Limb (tissue), 2 donors: ENCODE results near the gene NPFFR1.
"Not testable (repeated sequence)": the region's sequence is repeated elsewhere in the genome, so short reads cannot be mapped to it uniquely, and the experiment has no call there.

Source experiments
- DNase-seq, 2 donors: peaks; one replicate each; pipeline ENCODE4 v3.0.0-alpha.2; 2016; ENCODE audit errors: extremely low spot score in 2 of 2

NPFFR1 gene

DNA sequence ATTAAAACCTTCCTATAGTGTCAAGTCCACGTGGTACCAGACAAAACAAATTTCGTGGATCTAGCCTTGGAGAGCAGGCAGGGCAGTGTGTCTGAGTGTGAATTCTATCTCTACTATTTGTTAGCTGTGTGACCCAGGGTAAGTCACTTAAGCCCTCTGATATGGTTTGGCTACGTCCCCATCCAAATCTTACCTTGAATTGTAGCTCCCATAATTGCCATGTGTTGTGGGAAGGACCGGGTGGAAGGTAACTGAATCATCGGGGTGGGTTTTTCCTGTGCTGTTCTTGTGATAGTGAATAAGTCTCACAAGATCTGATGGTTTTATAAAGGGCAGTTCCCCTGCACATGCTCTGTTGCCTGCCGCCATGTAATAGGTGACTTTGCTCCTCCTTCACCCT, 2.8 kb upstream of the NPFFR1 start:
- DNase-seq = no peak

DNA sequence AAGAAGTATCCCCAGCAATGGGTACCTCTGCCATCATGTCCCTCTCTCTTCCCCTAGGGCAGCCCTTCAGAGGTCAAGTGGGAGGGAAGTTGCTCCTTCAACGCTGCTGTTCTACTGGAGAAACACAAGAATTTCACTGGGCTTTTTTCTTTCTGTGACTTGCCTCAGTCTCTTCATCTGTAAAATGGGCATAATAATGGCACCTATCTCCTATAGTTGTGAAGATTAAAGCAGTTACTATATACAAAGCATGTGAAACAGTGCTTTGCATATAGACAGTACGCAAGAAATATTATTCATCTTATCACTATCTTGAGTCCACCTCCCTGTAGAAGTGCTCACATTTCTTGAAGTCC, 1.6 kb upstream of the NPFFR1 start:
- no peak for DNase-seq

DNA sequence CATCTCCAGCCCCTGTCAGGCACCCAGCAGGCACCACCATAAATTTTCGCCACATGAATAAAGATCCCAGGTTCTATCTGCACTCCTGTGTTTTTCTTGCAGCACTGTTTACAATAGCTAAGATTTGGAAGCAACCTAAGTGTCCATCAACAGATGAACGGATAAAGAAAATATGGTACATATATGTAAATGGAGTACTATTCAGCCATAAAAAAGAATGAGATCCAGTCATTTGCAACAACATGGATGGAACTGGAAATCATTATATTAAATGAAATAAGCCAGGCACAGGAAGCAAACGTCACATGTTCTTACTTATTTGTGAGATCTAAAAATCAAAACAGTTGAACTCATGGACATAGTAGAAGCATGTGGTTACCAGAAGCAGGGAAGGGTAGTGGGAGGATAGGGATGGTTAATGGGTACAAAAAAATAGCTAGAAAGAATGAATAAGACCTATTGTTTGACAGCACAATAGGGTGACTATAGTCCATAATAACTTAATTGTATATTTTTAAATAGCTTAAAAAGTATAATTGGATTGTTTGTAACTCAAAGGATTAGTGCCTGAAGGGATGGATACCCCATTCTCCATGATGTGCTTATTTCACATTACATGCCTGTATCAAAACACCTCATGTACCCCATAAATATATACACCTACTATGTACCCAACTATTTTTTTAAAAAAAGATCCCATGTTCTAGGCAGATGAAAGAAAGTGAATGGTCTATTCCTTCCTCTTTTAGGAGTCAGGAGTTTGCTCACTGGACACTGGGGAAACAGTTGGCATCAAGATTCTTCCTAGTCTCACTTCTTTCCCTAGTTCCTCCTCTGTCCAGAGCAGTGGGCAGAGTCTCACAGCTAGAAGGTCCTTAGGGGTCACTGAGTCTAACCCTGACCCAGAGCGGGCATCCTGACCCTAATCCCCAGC, 1.0 kb upstream of the NPFFR1 start:
- DNase-seq = no peak

DNA sequence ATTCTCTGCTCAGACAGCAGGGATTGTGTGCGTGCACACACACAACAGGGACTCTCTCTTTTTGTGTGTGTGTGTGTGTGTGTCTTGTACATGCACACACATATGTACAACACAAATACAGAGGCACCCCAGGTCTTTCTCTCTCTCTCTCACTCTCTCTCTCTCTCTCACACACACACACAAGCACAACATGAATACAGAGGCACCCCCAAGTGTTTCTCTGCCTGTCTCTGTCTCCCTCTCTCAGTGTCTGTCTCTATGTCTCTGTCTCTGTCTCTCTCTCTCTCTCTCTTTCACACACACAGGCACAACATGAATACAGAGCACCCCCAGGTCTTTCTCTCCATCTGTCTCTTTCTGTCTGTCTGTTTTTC, 746 bp downstream of the NPFFR1 start:
- no peak for DNase-seq

DNA sequence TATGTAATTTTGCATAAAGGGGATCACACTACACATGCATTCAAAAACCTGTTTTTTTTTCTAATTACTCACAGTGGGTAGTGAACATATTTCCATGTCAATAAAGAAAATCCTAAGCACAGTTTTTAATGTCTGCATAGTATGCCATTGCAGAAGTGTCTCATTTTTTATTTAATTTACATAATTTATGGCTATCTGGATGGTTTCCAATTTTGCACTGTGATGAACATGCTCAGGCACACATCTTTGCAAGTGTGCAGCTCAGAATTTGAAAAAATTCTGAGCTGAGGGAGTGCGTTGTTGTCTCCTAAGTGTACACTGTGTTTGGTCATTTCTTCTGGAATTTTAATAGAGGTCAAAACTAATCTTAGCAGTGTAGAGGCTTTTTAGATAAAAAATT, 2.2 kb downstream of the NPFFR1 start:
- no peak for DNase-seq

DNA sequence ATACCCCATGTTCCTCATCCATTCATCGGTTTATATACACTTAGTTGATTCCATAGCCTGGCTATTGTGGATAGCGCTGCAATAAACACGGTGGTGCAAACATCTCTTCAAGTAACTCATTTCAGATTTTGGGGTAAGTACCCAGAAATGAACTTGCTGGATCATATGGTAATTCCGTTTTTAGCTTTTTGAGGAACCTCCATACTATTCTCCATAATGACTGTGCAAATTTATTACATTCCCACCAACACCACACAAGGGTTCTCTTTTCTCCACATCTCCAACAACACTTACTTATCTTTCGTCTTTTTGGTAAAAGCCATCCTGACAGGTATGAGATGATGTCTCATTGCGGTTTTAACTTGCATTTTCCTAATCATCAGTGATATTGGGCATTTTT, 3.7 kb downstream of the NPFFR1 start:
- DNase-seq = no peak

DNA sequence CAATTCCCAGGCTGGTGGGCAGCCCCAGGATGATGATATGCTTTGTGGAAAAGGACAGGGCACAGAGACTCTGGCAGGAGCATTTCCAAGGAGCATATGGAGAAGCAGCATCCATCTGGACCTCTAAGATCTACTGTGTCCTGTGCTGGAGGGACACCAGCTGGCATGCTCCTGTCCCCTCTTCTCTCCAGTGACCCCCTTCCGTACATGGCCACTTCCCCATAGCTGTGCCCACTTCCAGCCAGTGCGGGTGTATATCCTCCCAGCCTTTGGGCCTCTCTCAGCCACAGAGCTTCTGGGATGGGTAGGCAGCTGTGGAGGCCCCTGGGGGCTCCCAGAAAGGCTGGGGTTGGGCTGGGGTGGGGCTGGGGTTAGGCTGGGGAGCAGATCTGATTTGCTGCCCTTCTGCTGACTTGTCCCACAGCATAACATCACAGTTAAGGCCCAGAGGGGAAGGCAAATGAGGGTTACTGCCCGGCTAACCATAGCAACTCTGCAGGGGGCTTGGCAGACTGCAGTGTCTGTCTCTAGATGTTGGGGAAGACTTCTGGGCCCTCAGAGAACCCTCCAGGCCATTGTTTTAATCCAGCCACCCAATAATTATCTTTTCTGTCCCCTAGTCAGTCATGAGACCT, 6.3 kb downstream of the NPFFR1 start:
- DNase-seq = no peak

DNA sequence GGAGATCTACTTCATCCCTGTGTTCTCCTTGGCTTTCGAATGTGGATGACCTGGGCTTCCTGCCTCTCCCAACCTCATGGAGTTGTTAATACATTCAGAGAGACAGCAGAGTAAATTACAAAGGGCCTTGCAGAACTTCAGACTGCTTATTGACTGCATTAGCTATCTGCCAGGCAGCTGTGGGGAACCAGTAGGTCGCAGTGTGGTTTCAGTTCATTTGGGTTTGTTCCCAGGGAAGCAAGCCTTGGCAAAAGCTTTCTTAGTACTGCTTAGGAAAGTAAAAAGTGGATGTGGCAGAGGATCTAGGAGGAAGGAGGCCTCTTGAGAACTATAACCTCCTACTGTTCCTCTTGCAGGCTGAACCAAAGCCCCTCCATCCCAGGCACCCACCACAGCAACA, 9.2 kb downstream of the NPFFR1 start:
- no peak for DNase-seq

DNA sequence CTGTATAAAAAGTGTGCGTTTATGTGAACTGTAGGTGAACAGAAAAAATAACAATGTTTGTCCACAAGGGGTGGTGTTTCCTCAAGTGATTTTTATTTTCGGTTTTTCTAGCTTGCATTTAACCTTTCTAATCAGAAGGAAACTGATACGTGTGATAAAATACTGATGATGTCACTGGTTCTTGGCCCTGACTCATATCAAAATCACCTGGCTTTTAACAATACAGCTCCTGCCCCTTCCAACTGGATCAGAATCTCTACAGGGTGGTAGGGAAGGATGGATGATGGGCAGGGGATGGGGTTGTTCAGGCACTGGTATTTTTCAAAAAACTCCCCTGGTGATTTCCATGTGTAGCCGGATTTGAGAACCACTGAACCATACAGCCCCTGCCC, 10.9 kb downstream of the NPFFR1 start:
- DNase-seq = no peak

DNA sequence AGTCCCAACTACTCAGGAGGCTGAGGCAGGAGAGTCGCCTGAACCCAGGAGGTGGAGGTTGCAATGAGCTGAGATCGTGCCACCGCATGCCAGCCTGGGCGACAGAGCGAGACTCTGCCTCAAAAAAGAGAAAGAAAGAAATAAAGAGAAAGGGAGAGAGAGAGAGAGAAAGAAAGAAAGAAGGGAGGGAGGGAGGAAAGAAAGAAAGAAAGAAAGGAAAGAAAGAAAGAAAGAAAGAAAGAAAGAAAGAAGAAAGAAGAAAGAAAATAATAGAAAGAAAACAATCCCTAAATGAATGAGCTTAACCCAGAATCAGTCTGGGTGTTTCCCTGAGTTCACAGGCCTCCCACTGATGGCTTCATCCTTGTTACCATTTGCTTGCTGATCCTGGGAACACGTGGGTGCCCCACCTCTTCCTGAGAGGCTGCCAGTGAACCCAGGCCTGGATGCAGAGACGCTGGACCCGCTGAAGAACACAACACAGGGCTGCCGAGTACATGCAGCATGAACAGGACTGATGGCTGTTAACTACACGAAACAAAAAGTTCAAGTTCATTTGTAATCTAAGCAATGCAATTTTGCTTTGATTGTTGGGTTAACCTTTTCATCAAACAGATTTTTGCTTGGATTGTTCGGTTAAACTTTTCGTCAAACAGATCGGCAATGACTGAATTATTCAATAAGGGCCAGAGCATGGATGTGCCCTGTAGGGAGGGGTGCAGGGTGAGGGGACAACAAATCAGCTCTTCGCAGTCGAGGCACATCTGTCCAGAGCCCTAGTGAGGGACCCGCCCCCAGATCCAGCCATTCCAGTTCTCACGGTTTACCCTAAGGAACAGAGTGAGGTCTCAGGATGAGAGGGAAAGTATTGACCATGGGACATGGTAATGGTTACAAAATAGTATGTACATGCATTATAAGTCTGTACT, 11.5 kb downstream of the NPFFR1 start:
- DNase-seq = no peak

DNA sequence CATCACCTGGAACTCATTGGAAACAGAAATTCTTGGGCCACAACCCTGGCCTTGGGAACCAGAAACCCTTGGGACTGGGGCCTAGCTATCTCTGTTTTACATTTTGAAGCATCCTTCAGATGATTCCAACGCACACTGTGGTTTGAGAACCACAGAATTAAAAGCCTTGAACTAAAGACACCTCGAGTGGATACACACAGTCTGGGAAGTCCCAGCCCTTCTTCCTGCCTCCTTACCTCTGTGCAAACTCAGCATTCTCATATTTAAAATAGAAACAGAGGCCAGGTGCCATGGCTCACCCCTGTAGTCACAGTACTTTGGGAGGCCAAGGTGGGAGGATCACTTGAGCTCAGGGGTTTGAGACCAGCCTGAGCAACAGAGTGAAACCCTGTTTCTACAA, 12.9 kb downstream of the NPFFR1 start:
- no peak for DNase-seq

DNA sequence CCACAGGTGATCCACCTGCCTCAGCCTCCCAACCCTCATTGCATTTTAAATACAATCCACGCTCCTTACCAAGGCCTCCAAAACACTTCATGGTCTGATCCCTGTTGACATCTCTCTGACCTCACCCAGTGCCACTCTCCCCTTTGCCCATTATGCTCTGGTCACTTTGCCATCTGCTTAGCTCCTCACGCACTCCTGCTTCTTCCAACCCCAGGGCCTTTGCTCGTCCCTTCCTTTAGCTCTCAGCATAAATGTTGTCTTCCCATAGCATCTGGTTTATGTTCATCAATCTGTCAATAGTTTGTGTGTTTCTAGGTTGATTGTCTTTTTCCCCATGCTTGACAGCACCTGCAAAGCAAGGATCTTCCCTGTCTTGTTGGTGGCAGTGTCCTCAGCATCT, 14.1 kb downstream of the NPFFR1 start:
- DNase-seq = no peak

DNA sequence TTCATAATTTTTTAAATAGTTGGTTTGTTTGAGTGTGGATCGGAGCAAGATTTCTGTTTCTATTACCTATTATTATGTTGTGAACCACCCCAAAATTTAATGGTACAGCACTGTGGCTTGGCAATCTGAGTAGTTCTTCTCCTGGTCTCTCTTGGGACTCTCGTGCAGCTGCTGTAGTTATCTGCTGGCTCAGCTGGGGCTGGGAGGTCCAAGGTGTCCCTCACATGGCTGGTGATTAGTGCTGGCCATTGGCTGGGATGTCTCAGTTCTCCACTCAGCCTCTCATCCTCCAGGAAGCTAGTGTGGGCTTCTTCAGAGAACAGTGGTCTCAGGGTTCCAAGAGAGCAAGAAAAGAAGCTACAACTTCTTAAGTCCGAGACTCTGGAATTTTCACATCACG, 15.4 kb downstream of the NPFFR1 start:
- DNase-seq = no peak

DNA sequence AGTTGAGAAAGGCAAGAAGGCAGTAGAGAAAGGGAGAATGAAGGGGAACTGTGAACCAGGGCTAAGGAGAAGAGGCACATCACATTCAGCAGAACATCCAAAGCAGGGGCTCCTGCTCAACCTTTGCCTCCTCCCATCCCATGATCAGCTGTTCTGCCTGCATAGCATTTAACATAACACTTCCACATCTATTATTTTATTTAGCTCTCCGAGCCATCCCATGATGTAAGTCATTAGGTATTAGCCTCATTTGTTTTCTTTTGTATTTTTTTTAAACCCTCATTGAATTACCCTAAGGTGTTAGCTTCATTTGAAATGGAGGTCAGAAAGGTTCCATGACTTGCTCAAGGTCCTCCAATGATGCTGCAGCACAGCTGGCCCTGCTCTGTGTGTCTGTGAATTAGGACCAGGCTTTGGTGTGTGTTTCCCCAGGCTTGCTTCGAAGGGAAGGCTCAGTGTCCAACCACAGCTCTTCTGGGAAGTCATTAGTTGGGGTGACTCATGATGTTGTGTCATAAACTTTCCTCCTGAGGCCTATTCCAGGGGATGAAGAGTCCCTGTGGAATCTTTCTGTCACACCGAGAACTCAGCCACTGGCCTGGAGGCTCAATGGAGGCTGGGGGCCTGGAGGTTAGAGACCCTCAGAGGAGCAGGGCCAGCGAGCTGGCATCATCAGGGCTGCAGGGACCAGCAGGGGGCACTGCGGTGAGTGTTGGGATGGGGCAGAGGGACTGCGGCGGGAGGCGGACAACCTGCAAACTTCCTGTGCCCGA, 16.5 kb downstream of the NPFFR1 start:
- DNase-seq = no peak

DNA sequence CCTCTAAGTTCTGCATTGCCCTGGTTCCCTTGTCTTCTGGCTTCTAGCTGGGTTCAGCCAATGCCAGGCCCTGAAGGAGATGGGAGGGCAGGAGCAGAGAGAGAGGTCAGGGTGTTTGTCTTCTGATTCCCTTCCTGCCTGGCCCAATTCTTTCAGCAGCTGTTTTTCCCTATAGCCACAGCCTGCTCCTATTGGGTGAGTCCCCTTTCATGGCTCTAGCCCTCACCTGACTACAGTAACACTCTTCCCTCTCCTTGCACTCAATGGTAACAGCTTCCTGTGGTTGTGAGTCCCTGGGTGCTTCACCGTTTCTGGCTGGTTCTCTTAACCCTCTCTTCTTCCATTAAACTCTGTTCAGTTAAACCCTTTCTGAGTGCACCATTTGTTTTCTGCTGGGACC, 17.1 kb downstream of the NPFFR1 start:
- no peak for DNase-seq

DNA sequence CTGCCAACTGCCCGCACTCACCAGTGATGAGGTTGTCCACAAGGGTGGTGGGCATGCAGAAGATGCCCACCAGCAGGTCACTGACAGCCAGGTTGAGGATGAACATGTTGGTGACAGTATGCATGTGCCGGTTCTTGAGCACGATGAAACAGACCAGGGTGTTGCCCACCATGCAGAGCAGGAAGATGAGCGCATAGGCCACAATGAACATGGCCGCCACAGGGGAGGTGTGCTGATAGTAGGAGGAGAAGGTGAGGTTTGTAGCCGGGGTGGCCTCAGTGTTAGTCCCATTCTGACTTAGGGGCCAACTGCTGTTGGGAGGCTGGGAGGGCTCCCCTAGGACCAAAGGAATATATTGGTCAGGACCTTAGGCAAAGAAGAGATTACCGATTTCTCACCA, 17.7 kb downstream of the NPFFR1 start:
- no peak for DNase-seq

DNA sequence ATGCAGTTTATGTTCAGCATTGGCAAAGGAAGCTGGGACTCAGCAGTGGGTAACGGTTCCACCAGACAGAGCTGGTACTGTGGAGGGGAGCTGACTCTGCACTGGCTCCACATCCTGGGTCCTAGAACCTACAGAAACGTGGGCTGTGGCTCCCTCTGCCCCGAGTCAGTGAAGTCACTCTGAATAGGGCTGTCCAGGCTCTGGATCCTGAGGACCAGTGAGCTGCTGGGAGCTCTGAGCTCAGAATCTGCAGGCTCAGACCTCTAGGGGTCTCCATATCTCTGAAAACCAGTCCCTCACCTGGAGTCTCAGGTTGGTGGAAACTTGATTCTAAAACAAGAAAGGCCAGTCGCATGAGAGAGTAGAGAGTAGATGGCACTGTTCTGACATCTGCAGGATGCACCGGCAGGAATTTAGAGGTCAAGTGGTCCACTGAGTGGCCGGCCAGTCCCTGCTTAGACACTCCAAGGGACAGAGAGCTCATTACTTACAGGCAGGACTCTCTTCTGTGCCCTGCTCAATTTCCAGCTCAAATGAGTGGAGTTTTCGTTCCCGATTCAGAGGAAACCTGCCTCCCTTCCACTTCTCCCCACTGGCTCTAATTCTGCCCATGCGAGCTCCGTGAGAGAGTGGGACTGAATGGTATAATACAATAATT, 18.6 kb downstream of the NPFFR1 start:
- no peak for DNase-seq

DNA sequence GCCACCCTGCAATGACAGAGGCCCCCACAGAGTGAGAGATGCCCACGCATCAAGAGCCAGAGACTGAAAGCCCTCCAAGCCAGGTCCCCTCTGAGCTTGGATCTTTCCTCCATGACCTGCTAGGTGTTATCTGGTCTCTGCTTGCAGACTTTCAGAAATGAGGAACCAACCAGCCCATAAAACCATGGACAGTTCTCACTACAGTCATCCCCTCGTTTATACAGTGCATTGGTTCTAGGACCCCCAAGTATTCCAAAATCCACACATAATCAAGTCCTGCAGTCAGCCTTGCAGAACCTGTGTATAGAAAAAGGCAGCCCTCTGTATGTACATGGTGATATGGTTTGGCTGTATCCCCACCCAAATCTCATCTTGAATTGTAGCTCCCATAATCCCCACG, 23.1 kb downstream of the NPFFR1 start:
- no peak for DNase-seq

DNA sequence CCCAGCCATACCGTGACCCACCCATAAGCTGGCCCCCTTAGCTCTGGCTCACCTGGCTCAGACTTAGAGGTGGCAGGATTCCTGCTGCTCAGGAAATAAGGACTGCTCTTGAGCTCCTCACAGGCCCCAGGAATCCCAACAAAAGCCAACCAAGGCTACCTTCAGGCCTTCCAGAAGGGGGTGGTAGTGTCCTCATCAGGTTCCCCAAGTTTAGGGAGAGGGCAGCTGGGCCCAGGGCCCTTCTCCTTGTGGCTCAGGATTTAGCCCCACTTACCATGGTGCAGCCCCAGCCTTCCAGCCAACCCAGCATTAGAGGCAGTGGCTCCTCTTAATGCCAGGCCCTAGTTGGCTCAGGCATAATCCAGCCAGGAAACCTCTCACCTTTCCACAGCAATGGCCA, 23.5 kb downstream of the NPFFR1 start:
- DNase-seq = no peak

DNA sequence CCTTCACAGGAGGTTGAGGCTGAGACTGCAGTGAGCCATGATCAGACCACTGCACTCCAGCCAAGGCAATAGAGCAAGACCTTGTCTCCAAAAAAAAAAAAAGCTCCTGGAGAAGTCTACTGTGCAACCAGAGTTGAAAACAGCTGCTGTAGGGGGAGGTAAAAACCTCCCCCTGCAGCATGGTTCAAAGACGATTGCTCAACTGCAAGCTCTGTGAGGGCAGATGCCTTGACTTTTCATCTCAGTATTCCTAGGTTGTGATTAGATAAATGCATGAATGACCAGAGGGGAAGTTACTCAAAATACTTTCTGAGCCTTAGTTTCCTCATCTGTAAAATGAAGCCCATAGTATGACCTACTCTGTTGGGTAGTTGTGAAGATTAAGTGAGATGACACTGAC, 25.6 kb downstream of the NPFFR1 start:
- no peak for DNase-seq

DNA sequence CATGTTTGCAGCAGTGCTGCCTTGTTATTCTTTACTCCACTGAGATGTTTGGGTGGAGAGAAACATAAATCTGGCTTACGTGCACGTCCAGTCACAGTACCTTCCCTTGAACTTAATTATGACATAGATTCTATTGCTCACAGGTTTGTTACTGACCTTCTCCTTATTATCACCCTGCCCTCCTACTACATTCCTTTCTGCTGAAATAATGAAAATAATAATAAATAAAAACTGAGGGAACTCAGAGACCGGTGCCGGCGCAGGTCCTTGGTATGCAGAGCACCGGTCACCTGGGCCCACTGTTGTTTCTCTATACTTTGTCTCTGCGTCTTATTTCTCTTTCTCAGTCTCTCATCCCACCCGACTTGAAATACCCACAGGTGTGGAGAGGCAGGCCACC, 26.0 kb downstream of the NPFFR1 start:
- DNase-seq = not testable (repeated sequence)
